Posterior vena cava (tissue), 2 donors: ENCODE results near the gene PRKCZ. TPM values are rescaled to one million over a fixed set of nuclear protein-coding genes. Genes with fewer than 3 reads are reported as not detected.

Source experiments
- DNase-seq: peaks from one replicate; pipeline ENCODE4 v3.0.0-alpha.2; 2020; ENCODE audit warnings: low spot score
- intact Hi-C, 2 donors: fragments of 100-400 bp; cut with DNase I; formaldehyde crosslinking; loops; one replicate each; pipeline versions ENCODE4 v1.14.1 to v1.14.2; 2022 to 2023
- total RNA-seq, 2 donors: library from RNA; stranded (reverse); fragmentation: NEBNext Ultra II Directional; extraction: Animal tissue kit (Norgen Biotek cat#: 25700); gene quantifications; one replicate each; pipeline ENCODE4 v1.2.1, GENCODE V29; 2021
- donor health status: DM: yes; HTN: yes; CAD: no.
- donor health status: DM: yes; HTN: yes; CAD: no.

Gene PRKCZ
- total RNA-seq, 2 donors from 2014 or later = 3.0 to 3.6 TPM

DNA sequence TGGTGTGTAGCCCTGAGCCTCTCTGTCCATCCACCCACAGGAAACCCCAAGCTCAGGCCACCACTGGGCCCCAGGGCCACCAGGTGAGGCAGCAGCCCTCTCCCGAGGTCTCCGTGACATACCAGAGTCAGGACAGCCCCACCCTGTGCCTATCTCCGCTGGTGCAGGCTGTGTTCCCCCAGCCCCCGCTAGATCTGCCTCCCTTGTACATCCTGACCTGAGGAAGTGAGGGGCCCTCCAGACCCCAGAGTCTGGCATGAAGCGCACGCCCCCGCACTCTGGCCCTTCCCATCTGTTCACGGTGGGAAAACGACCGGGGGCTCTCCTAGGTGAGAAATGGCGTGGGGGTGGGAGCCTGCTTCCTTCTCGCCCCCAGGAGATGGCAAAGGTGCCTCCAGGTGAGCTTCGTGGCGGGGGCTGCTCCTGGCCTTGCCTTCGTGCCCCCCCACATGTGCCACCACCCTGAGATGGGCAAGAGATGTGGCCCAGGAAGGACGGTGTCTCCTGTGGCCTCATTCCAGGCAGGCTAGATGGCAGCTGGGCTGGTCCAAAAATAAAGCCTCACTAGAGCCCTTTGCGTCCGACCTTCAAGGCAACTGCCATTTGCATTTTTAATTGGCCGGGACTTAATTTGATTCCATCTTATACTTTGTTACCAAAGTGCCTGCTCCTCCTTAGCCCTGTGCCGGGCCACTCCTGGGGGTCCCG lies 28.0 kb upstream of the PRKCZ start:
- DNase-seq = no peak
- intact Hi-C loops = no loop called here

DNA sequence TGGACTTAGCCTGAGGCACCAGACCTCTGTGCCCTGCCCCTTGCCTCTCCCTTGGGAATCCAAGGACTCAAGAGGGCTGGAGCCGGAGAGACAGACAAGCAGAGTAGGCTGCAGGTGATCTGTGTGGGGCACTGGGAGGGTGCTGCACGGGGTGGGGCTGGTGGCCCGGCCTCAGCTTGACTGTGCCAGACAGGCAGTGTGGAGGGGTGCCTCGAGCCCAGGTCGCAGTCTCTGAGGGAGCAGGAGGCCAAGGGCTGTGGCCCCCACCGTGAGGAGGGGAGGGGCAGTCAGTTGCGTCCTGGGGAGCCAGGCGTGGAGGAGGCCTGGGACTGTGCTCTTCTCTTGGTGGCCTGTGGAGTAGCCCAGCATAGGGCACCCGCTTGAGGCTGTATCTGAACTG lies 27.0 kb upstream of the PRKCZ start:
- DNase-seq = no peak
- intact Hi-C loops = no loop called here

- intact Hi-C loops = no loop called here
- DNase-seq = no peak
Observed at GRCh38 chr1:2024451-2024850, 25.8 kb upstream of the PRKCZ start.

DNA sequence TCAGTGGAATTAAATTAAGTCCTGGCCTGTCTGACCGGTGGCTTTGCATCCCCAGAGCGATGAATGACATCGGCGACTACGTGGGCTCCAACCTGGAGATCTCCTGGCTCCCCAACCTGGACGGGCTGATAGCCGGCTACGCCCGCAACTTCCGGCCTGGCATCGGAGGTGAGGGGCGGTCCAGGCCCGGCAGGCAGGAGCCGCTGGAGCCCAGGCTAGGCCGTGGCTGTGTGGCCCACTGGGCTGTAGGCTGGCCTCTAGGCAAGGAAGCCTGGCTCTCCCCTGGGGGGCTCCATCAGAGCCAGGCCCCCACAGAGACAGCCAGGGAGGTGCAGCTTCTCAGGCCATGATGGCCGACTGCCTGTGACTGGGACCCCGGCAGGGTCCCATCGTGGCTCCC lies 25.3 kb upstream of the PRKCZ start:
- no peak for DNase-seq
- intact Hi-C loops = no loop called here

DNA sequence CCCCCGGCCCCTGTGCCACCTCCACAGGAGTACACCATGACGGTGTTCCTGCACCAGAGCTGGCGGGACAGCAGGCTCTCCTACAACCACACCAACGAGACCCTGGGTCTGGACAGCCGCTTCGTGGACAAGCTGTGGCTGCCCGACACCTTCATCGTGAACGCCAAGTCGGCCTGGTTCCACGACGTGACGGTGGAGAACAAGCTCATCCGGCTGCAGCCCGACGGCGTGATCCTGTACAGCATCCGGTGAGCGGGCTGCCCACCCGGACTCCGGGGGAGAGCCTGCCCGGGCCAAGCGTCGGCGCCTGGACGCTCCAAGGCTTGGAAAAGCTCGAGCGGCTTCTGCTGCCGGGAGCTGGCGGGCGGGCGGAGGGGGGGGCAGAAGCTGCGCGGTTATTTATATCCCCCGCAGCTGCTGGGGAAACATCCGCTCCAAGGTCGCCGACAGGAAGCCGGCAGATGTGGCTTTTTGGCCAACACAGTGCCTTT lies 24.7 kb upstream of the PRKCZ start:
- intact Hi-C loops = no loop called here
- DNase-seq = no peak

DNA sequence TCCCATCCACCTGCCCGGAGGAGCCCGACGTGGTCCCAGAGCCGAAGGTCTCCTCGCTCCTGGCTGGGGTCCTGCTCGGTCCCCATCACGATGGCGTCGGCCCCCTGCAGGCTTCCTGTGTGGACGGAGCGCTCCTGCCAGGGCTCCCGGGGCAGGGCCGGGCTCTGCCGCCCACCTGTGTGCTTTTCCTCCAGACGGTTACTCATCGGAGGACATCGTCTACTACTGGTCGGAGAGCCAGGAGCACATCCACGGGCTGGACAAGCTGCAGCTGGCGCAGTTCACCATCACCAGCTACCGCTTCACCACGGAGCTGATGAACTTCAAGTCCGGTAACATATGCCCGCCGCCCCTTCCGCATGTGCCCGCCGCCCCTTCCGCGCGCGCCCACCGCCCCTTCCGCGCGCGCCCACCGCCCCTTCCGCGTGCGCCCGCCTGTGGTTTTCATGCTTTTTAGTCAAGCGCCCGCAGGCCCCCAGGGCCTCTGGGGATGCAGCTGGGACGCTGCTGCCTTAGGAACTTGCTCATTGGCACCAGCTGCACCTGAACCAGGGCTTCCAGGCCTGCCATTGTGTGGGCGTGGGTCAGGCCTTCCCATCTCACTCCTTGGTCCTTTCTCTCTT lies 22.1 kb upstream of the PRKCZ start:
- intact Hi-C loops = no loop called here
- DNase-seq = no peak

GRCh38 chr1:2028870-2029560 lies 21.2 kb upstream of the PRKCZ start:
- DNase-seq = no peak
- intact Hi-C loops = no loop called here

GRCh38 chr1:2029561-2029960 lies 20.6 kb upstream of the PRKCZ start:
- intact Hi-C loops = no loop called here
- no peak for DNase-seq

DNA sequence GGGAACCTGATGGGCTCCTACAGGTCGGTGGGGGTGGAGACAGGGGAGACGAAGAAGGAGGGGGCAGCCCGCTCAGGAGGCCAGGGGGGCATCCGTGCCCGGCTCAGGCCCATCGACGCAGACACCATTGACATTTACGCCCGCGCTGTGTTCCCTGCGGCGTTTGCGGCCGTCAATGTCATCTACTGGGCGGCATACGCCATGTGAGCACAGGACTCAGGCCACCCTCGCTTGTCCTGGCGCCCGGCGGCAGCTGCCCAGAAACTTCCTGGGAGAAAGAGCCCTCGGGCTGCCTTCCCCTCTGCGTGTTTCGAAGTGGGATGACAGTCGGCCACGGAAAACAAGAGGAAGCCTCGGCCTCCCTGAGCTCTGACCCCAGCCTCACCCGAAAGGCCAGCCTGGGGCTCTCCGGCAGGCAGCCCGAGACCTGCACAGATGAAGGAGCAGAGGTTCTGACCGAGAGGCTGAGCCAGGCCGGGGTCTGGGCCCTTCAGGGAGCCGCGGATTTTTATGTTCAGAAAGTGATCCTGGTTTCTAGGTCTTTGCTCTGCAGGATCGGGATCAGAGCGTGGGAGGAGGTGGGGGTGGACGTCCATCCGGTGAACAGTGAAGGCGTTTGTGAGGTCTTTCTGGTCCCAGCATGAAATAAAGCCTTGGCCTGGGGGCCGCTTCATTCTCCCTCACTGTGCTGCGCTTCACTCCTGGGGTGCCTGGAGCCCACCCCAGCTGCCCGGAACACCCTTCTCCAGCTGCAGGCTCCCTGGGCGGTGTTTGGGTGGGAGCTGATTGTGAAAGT lies 19.9 kb upstream of the PRKCZ start:
- DNase-seq = no peak

GRCh38 chr1:2031546-2032540 lies 18.4 kb upstream of the PRKCZ start:
- no peak for DNase-seq
- intact Hi-C loops = no loop called here

More for the DNA sequence above, 19.9 kb upstream of the PRKCZ start:
- intact Hi-C loops = no loop called here

DNA sequence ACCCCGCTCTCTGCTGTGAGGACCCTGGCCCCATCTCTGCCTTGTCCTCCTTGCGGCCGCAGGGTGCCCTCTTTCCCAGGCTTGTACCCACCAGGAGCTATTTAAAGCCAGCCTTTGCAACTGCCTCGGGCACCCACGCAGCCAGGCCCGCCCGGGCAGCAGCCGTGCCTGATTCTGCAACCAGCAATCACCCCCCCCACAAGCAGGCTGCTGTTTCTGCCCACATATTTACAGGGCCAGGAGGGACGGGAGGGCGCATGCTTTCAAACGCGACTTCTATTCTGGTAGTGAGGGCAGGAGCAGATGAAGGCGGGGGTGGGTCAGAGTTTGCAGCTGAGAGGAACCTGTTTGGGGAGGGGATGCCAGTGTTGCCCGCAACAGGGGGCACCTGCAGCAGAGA lies 17.5 kb upstream of the PRKCZ start:
- DNase-seq = no peak
- intact Hi-C loops = no loop called here

GRCh38 chr1:2033165-2033564 lies 17.0 kb upstream of the PRKCZ start:
- no peak for DNase-seq
- intact Hi-C loops = no loop called here

DNA sequence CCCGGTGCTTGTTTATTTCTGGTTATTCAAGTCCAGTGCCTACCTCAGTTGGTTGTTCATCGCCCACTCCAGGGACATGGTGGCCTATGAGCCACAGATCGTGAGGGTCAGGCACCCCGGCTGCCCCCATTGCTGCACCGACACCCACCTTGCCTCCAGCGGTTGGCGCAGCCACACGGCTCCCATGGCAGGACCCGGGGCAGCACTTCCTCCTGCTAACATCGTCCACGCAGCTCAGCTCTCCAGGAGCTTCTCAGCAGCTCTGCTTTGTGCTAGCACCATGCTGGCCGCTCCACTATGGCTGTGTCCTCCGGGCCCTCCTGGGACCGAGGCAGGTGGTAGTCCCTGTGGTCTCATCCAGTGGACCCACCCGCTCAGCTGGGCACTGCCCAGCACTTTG lies 13.9 kb upstream of the PRKCZ start:
- no peak for DNase-seq
- intact Hi-C loops = no loop called here

GRCh38 chr1:2037314-2037979 lies 12.8 kb upstream of the PRKCZ start:
- intact Hi-C loops = no loop called here
- DNase-seq = no peak

DNA sequence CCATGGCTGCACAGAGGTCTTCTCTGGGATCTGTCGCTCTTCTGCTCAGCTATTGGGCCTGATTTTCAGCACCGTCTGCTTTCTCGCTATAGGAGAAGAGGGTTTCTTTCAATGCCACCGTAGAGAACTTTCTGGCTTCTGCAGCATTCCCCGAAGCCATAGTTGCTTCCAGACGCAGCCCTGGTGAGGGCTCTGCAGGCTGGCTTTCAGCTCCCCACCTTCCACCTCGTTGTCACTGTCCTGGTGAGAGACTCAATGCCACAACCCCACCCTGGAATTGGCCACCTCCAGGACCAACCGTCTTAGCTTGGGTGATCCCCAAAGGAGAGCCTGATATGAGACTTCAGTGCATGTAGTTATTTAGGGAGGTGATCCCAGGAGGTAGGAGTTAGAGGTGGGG lies 12.0 kb upstream of the PRKCZ start:
- intact Hi-C loops = no loop called here
- no peak for DNase-seq

GRCh38 chr1:2039251-2039650 lies 11.0 kb upstream of the PRKCZ start:
- no peak for DNase-seq
- intact Hi-C loops = no loop called here

GRCh38 chr1:2041305-2041704 lies 8.9 kb upstream of the PRKCZ start:
- intact Hi-C loops = loop anchor here in 1 of 2 donors (5.0 kb wide), 1 partner anchor 94 kb away; no protein-coding TSS in a partner anchor
- DNase-seq = no peak

GRCh38 chr1:2041887-2042286 lies 8.3 kb upstream of the PRKCZ start:
- no peak for DNase-seq
- intact Hi-C loops = loop anchor here in 1 of 2 donors (5.0 kb wide), 1 partner anchor 95 kb away; no protein-coding TSS in a partner anchor
